Activated T-cell treated with anti-CD3 and anti-CD28 coated beads, Interleukin-2, amount 50 U/mL, for 4 hours (primary cell): ENCODE results near the gene TTC23L. TPM values are rescaled to one million over a fixed set of nuclear protein-coding genes. Genes with fewer than 3 reads are reported as not detected.
A peak's percentile ranks its signal among the peaks of the same experiment; 100 is the strongest.

Source experiments
- ATAC-seq, 2 donors: fragments of 200-7000 bp; cut with Tn5 transposase; one replicate each; pipeline ENCODE4 v1.10.0; 2021
- DNase-seq: peaks from one replicate; pipeline ENCODE4 v3.0.0-alpha.2; 2020
- H3K27me3 Mint-ChIP-seq: one replicate; pipeline ENCODE4 v1.8.0; 2021; ENCODE audit warnings: low read depth, mixed read lengths
- H3K36me3 Mint-ChIP-seq: one replicate; pipeline ENCODE4 v1.8.0; 2022; ENCODE audit warnings: mixed read lengths; ENCODE audit not compliant: insufficient read depth
- H3K4me1 Mint-ChIP-seq: one replicate; pipeline ENCODE4 v1.8.0; 2021; ENCODE audit warnings: low read depth, mixed read lengths
- H3K4me3 Mint-ChIP-seq: one replicate; pipeline ENCODE4 v1.8.0; 2021; ENCODE audit warnings: mild to moderate bottlenecking, moderate library complexity, mixed read lengths
- H3K9me3 Mint-ChIP-seq: one replicate; pipeline ENCODE4 v1.8.0; 2021; ENCODE audit warnings: mixed read lengths
- total RNA-seq, 3 donors: library from RNA; stranded (reverse); gene quantifications; one replicate each; pipeline ENCODE4 v1.2.1, GENCODE V29; 2021

The TTC23L gene, protein sequence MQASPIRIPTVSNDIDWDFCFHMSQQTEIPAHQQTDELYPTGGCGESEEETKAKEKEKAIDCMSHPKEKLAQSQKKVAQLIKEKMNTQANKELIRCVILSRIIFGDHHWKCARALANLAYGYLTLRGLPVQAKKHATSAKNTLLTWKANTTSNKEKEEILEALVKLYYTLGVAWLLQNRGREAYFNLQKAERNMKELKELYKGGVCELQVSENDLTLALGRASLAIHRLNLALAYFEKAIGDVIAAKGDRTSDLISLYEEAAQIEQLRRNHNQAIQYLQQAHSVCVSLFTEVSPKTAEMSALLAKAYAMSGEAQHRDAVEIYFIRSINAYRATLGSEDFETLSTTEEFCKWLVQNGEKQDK
- total RNA-seq = under 1 TPM in 1 of 3 donors, not detected in 2; 0.10 TPM

DNA sequence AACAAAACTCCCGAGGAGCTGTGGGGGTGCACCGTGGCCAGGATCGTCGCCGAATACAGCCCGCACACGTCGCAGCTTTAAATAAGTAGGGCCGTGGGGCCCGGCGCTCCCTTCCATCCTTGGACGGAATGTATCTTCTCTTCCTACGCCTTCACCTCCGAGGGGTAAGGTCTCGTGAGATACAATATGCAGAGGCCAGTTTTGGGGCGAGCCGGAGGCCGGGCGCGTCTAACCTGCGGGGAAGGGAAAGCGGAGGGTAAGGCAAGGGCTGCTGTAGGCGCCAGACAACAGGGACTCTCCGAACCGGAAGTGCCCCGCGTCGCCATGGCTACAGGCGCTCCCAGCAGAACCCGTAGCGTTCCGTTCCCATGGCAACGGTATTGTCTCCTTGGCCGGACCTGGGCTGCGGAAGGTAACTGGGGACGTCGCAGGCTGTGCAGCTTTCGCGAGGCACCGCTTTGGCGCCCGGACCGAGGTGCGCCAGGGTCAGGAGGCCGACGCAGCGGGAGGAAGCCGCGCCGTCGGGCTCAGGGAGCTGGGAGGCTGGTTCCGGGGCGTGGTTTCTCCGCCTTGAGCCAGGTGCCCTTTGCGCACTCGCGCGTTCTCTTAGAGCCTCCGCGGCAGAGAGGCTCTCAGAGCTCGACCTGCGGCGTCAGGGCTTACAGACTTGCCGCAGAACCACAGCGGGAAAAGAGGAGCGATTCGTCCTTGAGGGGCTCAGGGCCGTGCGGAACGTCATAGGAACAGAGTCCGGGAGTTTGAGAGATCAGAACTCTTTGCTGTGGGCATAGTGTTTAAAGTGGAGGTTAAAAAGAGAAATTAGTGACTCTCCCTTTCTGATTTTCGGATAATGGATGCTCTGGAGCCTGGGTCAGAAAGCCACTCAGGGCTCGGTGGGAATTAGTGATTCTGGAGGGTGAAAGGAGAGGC is at the start of gene TTC23L:
TSS of gene TTC23L (plus strand) at position 380 of the 930 bp plus-strand sequence. CDS start 1,508 bp downstream, outside the sequence.
- ATAC-seq (peak; percentile 97 to 98), DNase-seq (peak; percentile 87)
- Mint-ChIP-seq H3K4me1 (peaks cover 7% of the 10 kb centered on the region), H3K9me3 (no peaks in the 10 kb centered on the region), H3K4me3 (peak within 1 kb of the TSS; percentile 93), H3K27me3 (peaks cover 5% of the 10 kb centered on the region), H3K36me3 (no peaks in the 10 kb centered on the region)

DNA sequence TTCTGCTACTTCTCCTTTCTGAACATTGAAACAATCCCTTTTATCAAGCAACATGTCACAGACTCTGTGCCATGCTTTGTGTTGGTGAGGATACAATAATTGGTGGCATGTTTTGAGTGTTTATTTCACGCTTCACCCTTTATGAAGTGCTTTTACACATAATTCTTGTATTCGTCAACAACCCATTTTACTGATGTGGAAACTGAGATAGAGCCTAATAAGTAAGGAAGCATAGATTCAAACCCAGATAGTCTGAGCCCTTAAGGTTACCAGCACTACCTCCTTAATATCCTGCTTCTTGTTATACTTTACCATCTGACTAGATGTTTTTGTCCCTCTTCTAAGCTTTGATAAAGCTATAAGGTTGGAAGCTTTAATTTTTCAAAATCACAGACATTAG is 49.3 kb upstream of the TTC23L start:
- no peak for DNase-seq

DNA sequence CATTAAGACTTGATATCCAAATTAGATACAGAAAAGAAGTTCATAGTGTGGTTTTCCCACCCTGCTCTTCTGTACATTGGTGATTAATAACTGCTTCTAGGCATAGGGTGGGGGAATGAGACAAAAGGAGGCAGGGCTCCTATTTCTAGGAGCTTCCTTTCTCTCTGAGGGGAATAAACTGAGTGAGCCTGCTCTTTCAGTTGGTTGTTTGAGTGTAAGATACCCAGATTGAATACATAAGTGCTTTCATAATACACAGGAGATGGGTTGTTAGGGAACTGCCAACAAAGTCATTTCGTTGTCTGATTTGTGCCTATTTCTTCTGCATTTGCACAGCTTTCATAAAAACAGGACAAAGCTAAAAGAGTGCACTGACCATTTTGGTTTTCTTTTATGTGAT is 48.9 kb upstream of the TTC23L start:
- no peaks in the 10 kb centered on the region for H3K36me3 Mint-ChIP-seq
- ATAC-seq (no peak), DNase-seq (no peak)
- no peaks in the 10 kb centered on the region for H3K4me1 Mint-ChIP-seq
- H3K27me3 Mint-ChIP-seq = peaks cover 9% of the 10 kb centered on the region
- no peak overlapping the region for H3K4me3 Mint-ChIP-seq
- H3K9me3 Mint-ChIP-seq = peaks cover 8% of the 10 kb centered on the region

More for the DNA sequence above, 49.3 kb upstream of the TTC23L start:
- peaks cover 9% of the 10 kb centered on the region for H3K27me3 Mint-ChIP-seq
- H3K4me1 Mint-ChIP-seq = no peaks in the 10 kb centered on the region
- no peak for ATAC-seq
- peaks cover 8% of the 10 kb centered on the region for H3K9me3 Mint-ChIP-seq
- H3K4me3 Mint-ChIP-seq = no peak overlapping the region
- H3K36me3 Mint-ChIP-seq = no peaks in the 10 kb centered on the region

DNA sequence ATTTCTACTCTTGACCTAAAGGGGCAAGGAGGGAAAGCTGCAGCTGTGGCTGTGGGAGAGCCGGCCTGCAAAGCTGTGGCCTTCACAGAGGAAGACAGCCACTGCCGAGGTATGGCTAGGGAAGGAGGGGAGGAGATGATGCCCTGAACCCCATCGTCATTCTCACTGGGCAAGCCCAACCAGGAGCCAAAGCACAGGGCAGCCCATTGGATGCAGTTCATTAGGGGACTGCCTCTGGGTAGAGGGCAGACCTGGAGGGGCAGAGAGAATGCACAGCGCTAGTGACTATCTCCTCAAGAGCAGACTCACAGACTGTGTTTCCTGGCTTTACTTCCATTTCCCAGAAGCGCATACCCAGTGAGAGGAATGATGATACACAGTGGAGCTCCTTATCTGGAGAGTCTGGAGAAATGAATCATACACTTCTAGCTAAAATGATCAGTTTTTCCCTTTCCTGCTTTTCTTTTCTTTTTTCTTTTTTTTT is 47.2 kb upstream of the TTC23L start:
- ATAC-seq = no peak

DNA sequence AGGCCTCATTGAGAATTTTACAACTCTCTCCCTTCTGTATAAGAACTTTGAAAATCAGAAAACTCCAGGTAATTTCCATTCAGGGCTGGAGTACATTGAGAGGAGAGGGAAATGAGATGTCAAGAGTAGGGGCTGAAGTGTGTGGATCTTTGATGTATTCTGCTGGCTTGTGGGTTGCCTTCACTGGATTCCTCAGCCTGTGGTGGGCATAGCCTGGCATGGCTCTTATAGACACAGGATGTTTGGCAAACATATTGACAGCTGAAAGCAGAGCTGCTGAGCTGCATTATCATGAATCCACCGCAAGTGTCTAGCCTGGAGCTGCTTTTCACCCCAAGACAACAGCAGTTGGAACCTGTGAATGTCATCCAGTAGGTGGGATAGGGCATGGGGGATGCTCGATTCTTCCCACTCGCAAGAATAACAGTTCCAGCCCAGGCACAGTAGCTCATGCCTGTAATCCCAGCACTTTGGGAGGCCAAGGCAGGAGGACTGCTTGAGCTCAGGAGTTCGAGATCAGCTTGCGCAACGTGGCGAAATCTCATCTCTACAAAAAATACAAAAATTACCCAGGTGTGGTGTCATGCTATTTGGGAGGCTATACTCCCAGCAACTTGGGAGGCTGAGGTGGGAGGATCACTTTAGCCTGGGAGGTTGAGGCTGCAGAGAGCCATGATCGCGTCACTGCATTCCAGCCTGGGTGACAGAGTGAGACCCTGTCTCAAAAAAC is 36.0 kb upstream of the TTC23L start:
- ATAC-seq = no peak
- Mint-ChIP-seq H3K36me3 (no peaks in the 10 kb centered on the region), H3K4me1 (no peaks in the 10 kb centered on the region), H3K9me3 (no peaks in the 10 kb centered on the region), H3K27me3 (no peaks in the 10 kb centered on the region), H3K4me3 (no peak overlapping the region)
- no peak for DNase-seq

More for the DNA sequence above, 47.2 kb upstream of the TTC23L start:
- Mint-ChIP-seq H3K27me3 (peaks cover 5% of the 10 kb centered on the region), H3K4me1 (no peaks in the 10 kb centered on the region), H3K4me3 (no peak overlapping the region), H3K9me3 (peaks cover 5% of the 10 kb centered on the region), H3K36me3 (no peaks in the 10 kb centered on the region)
- no peak for DNase-seq

DNA sequence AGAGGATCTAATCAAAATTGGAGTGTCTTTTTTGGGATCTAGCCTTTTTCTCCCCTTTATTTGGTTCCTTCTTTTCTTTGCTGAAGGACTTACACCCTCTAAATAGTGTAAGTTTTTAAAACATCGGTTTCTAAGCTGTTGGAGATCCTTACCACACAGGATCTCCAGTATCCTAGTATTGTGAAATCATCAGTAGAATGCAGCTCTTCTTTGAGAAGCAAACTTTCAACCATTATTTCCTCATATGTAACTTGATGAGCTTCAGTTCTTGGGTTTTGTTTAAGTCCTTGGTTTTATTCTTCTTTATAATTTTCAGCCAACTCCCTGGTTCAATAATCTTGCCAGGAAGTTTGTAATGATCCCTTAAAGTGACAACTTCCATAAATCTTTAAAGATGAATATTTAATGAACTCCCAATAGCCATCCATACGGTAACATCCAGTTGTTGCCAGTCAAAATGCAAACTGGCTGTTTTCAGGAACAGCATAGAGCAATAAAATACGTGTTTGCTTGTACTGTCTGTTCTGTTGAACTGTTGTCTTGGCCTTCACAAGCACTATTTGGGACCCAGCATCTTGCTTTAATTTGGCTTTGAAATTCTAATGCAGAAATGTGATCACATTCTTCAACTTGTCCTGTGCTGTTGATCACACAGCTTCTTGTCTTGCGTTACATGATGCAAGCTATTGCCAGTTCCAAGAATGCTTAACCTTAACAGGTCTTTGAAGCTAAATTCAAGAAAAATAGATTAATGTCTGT is 34.8 kb upstream of the TTC23L start:
- no peak for DNase-seq
- H3K9me3 Mint-ChIP-seq = no peaks in the 10 kb centered on the region
- no peak for ATAC-seq
- H3K4me3 Mint-ChIP-seq = no peak overlapping the region
- H3K36me3 Mint-ChIP-seq = no peaks in the 10 kb centered on the region
- H3K27me3 Mint-ChIP-seq = no peaks in the 10 kb centered on the region
- no peaks in the 10 kb centered on the region for H3K4me1 Mint-ChIP-seq

DNA sequence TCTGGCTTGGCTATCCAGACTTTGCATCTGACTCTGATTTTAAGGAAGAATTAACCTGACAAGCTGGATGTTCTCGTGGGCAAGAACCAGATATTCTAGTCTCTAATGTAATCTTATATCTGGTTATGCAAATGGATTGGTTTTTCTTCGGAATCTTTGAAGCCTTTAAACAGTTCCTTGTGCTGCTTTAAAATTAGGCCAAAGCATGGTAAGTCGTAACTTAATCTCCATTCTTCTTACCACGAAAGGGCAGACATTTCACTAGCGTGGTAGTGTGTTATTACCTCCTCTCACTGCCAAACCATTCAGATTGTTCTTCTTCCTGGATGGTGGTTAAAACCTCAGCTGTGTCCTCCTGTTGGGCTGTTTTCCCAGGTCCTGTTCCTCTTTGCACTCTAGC is 34.1 kb upstream of the TTC23L start:
- H3K36me3 Mint-ChIP-seq = no peaks in the 10 kb centered on the region
- ATAC-seq = no peak
- no peaks in the 10 kb centered on the region for H3K4me1 Mint-ChIP-seq
- no peaks in the 10 kb centered on the region for H3K9me3 Mint-ChIP-seq
- H3K4me3 Mint-ChIP-seq = no peak overlapping the region
- no peaks in the 10 kb centered on the region for H3K27me3 Mint-ChIP-seq
- no peak for DNase-seq

DNA sequence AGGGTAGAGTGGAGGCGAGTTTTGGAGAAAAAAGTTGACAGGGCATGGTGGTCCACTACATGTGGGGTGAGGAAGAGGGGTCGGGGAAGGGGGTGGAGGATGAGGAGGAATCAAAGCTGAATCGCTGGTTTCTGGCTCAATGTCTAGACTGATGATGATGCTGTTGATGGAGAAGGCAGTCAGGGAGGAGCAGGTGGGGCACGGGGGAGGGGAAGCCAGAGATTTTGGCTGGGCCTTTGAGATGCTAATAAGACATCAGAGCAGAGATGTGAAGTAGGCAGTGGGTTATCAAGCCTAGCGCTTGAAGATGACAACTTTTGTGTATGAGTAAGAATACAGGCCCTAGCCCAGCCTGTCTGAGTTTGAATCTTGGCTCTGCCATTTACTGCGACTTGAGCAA is 32.4 kb upstream of the TTC23L start:
- Mint-ChIP-seq H3K4me3 (no peak overlapping the region), H3K4me1 (no peaks in the 10 kb centered on the region), H3K27me3 (no peaks in the 10 kb centered on the region), H3K36me3 (no peaks in the 10 kb centered on the region), H3K9me3 (no peaks in the 10 kb centered on the region)
- ATAC-seq (no peak), DNase-seq (no peak)

DNA sequence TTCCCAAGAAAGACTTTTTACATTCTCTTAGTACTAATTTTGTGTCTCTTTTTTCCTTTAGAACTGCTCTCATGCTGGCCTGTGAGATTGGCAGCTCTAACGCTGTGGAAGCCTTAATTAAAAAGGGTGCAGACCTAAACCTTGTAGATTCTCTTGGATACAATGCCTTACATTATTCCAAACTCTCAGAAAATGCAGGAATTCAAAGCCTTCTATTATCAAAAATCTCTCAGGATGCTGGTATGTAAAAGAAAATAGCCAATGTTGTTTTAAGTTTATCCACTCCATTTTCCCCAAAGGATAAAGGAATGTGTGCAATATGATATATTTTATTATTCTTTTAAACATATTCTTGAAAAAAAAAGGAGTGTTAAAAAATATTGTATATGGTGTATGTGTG is 27.3 kb upstream of the TTC23L start:
- Mint-ChIP-seq H3K27me3 (peaks cover 2% of the 10 kb centered on the region), H3K4me1 (no peaks in the 10 kb centered on the region), H3K4me3 (no peak overlapping the region), H3K9me3 (no peaks in the 10 kb centered on the region), H3K36me3 (no peaks in the 10 kb centered on the region)
- ATAC-seq (no peak), DNase-seq (no peak)

DNA sequence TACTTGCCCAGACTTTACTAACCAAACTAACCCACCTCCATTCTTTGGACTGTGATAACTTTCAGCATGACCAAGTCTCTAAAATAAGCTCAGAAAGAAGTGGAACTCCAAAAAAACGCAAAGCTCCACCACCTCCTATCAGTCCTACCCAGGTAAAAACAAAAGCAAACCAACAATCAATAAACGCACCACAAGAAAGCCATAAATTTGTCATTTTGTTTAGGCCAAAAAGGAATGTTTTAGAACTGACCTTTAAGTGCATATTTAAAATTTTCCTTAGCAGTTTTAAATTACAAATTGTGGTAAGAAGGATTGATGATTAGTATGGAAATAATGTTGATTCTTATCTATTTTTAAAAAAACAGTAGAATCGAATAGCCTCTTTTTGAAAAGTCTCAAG is 25.5 kb upstream of the TTC23L start:
- peaks cover 2% of the 10 kb centered on the region for H3K27me3 Mint-ChIP-seq
- H3K9me3 Mint-ChIP-seq = no peaks in the 10 kb centered on the region
- no peak overlapping the region for H3K4me3 Mint-ChIP-seq
- H3K36me3 Mint-ChIP-seq = no peaks in the 10 kb centered on the region
- no peak for DNase-seq
- H3K4me1 Mint-ChIP-seq = no peaks in the 10 kb centered on the region
- ATAC-seq = no peak

DNA sequence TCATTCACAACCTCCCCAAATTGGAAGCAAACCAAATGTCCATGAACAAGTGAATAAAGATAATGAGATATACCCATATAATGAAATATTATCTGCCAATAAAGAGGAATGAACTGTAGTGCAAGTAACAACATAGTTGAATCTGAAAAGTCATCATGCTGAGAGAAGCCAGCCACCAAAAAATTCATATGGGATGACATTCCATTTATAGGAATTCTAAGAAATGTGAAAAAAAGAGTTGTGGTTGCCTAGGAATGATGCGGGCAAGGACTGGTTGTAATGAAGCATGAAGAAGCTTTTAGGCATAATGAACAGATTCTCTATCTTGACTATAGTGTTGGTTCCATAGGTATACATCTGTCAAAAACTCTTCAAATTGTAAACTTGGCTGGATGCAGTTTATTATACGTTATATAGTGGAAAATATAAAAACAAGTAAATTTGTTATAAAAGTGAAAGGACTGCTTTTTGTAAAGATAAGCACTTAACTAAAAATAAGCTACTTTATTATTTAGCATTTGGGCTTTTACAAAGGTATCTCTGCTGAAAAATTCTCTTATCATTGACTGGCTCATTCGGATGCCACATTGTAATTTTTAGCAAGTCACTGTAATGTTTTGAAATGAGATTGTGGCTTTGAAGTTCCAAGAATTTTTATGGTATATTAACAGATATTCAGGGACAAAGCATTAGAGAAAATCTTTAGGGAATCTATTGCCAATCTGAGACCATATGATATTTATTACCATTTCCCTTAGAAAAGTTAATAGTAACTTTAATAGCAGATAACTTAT is 21.2 kb upstream of the TTC23L start:
- Mint-ChIP-seq H3K36me3 (no peaks in the 10 kb centered on the region), H3K4me3 (no peak overlapping the region), H3K27me3 (peaks cover 2% of the 10 kb centered on the region), H3K9me3 (no peaks in the 10 kb centered on the region), H3K4me1 (no peaks in the 10 kb centered on the region)
- no peak for DNase-seq
- ATAC-seq = no peak

DNA sequence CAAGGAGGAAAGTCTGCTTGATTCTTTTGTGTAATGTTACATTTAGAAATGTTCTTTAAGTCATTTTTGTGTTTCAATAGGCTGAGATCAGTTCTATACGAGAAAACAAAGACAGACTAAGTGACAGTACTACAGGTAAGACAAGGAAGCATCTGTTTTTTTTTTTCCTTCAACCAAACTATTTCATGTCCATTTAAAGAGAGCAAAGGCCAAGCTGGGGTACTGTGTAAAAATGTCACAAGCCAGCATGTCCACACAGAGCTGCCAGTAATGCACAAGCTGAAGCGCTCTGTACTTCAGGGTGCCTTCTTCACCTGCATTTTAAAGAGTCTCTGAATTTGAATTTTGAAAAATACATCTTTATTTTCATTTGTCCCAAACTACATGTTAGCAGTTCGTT is 20.2 kb upstream of the TTC23L start:
- ATAC-seq = no peak
- Mint-ChIP-seq H3K27me3 (peaks cover 7% of the 10 kb centered on the region), H3K36me3 (peaks cover 1% of the 10 kb centered on the region), H3K4me1 (no peaks in the 10 kb centered on the region), H3K4me3 (no peak overlapping the region), H3K9me3 (no peaks in the 10 kb centered on the region)
- no peak for DNase-seq

DNA sequence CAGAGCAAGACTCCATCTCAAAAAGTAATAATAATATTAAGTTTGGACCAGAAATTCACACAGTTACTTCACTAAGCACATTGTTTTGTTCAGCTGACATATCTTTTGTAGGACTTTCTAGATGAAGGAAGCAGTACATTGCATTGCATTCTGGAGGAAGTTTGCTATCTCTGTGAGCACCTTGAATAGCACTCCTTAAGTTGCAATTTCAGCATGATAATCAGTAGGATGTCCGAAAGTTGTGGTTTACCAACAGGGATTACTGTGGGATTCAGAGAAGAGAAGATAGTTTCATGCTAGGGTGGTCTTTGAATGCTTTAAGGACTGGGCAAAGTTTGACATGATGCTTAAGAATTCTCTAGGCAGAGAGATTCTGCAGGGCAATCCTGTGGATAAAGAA is 18.4 kb upstream of the TTC23L start:
- no peak overlapping the region for H3K4me3 Mint-ChIP-seq
- H3K36me3 Mint-ChIP-seq = peaks cover 1% of the 10 kb centered on the region
- H3K4me1 Mint-ChIP-seq = no peaks in the 10 kb centered on the region
- H3K27me3 Mint-ChIP-seq = peaks cover 5% of the 10 kb centered on the region
- no peaks in the 10 kb centered on the region for H3K9me3 Mint-ChIP-seq
- ATAC-seq = no peak
- no peak for DNase-seq
